Stimulated activated CD4-positive, alpha-beta T cell treated with anti-CD3 and anti-CD28 coated beads, Interleukin-4, amount 100 ng/mL, for 24 hours (primary cell): Measurements from ENCODE around the gene RAP2A.

Experiments
- DNase-seq: peaks from one replicate; pipeline ENCODE4 v3.0.0-alpha.2; 2020

Gene RAP2A

GRCh38 chr13:97433727-97434396 is at the start of gene RAP2A:
Gene RAP2A (plus strand): TSS chr13:97434169. CDS start chr13:97434471, 302 bp downstream.
- DNase-seq = peak; percentile 91

- DNase-seq = no peak
Observed at GRCh38 chr13:97384371-97384770, 49.6 kb upstream of the RAP2A start.

GRCh38 chr13:97385146-97385545 is 48.8 kb upstream of the RAP2A start:
- DNase-seq = no peak

- no peak for DNase-seq
Observed at GRCh38 chr13:97385854-97386253, 48.1 kb upstream of the RAP2A start.

GRCh38 chr13:97386801-97387484 is 47.0 kb upstream of the RAP2A start:
- DNase-seq = no peak

GRCh38 chr13:97387485-97387839 is 46.5 kb upstream of the RAP2A start:
- no peak for DNase-seq

- no peak for DNase-seq
Observed at GRCh38 chr13:97387890-97388289, 46.1 kb upstream of the RAP2A start.

- DNase-seq = no peak
Observed at GRCh38 chr13:97388373-97388772, 45.6 kb upstream of the RAP2A start.

GRCh38 chr13:97390941-97391600 is 42.9 kb upstream of the RAP2A start:
- DNase-seq = no peak

- DNase-seq = no peak
Observed at GRCh38 chr13:97392020-97392419, 41.9 kb upstream of the RAP2A start.

GRCh38 chr13:97394542-97394941 is 39.4 kb upstream of the RAP2A start:
- DNase-seq = no peak

- no peak for DNase-seq
Observed at GRCh38 chr13:97395447-97396136, 38.4 kb upstream of the RAP2A start.

GRCh38 chr13:97397267-97397666 is 36.7 kb upstream of the RAP2A start:
- no peak for DNase-seq

GRCh38 chr13:97401421-97401820 is 32.5 kb upstream of the RAP2A start:
- no peak for DNase-seq

GRCh38 chr13:97403893-97404750 is 29.8 kb upstream of the RAP2A start:
- DNase-seq = no peak

- DNase-seq = no peak
Observed at GRCh38 chr13:97407540-97407939, 26.4 kb upstream of the RAP2A start.

- no peak for DNase-seq
Observed at GRCh38 chr13:97408938-97409337, 25.0 kb upstream of the RAP2A start.

- no peak for DNase-seq
Observed at GRCh38 chr13:97411984-97412383, 22.0 kb upstream of the RAP2A start.

- DNase-seq = no peak
Observed at GRCh38 chr13:97413694-97414093, 20.3 kb upstream of the RAP2A start.

- no peak for DNase-seq
Observed at GRCh38 chr13:97414392-97414791, 19.6 kb upstream of the RAP2A start.

- DNase-seq = no peak
Observed at GRCh38 chr13:97417698-97418097, 16.3 kb upstream of the RAP2A start.
